ENCODE results near the gene RPS18.

The RPS18 gene

DNA sequence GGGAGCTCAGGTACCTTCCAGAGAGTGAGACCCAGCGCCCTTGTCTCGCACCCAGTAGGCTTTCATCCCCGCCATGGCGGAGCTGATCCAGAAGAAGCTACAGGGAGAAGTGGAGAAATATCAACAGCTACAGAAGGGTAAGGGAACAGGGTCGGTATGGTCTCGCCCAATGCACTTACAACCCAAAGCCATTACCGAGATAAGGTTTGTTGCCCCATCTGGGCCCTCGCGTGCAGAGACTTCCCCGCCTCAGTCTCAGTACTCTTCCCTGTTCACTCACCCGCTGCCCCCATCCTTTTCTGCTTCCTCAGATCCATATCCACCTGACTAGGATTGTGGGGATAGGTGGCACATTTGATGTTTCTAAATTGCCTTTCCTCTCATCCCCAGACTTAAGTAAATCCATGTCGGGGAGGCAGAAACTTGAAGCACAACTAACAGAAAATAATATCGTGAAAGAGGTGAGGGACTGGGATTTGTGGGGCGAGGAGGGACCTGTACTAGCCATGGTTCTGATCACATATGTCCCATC is 18.0 kb downstream of the RPS18 start:
- peak; percentile 27 for DNase-seq (ENCODE audit: low spot score)

- DNase-seq (ENCODE audit: low spot score), result no peak
These were observed 18.6 kb downstream of the RPS18 start for GRCh38 chr6:33290459-33290858.

GRCh38 chr6:33292996-33293682 is 21.3 kb downstream of the RPS18 start:
- DNase-seq (ENCODE audit: low spot score), result no peak

- no peak for DNase-seq (ENCODE audit: low spot score)
These were observed 22.4 kb downstream of the RPS18 start for GRCh38 chr6:33294086-33294823.

- DNase-seq (ENCODE audit: low spot score), result no peak
These were observed 23.9 kb downstream of the RPS18 start for GRCh38 chr6:33295621-33296369.

GRCh38 chr6:33296797-33297405 is 25.0 kb downstream of the RPS18 start:
- no peak for DNase-seq (ENCODE audit: low spot score)

DNA sequence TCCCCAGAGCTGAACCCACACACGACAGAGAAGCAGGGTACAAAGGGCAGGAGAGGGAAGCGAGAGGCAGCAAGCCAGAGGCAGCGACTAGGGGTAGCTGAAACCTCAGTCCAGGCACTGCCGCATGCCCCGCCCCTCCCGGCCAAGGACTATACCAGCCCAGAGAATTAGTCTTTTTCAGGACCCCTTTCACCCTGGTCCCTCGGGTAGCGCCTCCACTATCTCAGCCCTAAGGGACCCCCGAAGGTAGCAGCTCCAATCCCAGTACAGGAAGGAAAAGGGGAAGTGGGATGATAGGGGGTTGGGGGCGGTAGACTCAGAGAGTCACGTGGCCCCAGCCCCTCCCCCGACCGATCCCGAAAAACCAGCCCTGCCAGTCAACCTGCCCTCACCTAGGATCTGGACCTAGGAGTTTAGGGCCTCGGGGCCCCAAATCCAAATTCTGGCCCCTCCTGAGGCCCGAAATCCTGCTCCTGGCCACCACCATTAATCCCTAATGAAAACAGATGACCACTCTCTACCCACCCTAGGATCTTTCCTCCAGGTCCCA is 25.6 kb downstream of the RPS18 start:
- DNase-seq (ENCODE audit: low spot score), result no peak

DNA sequence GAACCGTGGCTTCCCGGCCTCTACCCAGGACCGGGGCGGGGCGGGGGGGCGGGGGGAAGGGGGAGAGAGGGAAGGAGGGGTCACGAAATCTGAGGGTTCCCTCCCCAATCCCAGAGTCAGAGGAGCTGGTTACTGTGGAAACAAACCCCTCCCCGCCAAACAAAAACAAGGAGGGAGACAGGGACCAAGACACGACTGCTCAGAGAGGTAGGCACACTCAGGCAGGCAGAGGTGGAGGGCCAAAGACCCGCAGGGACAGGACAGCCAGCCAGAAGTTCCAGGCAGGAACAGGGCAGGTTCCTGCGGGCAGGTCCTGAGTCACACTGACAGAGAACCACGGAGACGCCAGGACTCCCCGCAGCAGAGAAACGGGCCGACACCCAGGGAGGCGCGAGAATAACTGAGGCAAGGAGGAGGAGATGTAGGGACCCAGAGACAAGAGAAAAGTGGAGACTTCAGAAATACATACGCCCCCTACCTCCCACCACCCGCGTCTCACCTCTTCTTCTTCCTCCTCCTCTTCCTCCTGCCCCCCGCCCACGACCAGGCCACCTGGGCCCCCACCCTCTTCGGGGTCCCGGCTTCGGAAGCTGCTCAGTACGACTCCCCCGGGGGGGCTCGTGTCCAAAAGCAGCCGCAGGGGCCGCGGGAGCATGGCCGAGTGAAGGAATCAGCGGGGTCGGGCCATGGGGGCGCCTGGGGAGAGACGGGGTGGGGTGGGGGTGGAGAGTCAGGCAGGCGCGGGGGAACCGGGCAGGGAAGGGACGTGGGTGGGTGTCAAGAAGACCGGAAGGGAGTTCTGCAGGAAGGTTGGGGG is 26.3 kb downstream of the RPS18 start:
- peak; percentile 92 for DNase-seq (ENCODE audit: low spot score)

DNA sequence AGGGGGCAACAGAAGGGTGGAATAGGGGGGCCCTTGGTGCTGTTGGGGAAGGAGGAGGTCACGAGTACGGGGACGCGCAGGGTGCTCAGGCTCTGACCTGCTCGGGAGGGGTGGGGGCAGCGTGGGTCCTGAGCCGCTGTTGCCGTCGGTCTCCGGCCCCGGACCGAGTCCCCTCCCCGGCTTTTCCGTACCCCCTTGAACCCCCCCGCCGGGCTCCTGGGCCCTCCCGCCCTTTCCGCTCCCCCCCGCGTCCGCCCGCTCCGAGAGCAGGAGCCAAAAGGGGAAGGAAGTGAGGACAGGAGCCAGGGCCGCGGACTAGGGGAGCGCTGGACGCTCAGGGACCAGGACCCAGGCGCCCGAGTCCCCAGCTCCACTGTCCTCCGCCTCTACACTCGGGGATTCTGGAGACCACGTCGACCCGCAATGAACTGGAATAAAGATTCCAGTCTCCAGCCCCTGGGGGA is 26.9 kb downstream of the RPS18 start, which contains the start of gene RGL2:
TSS of gene RGL2 (minus strand) at position 170 of the 464 bp plus-strand sequence. CDS start 332 bp downstream, outside the sequence.
- DNase-seq (ENCODE audit: low spot score), result peak; percentile 75

GRCh38 chr6:33299237-33299944 is 27.5 kb downstream of the RPS18 start:
- peak; percentile 91 for DNase-seq (ENCODE audit: low spot score)

- no peak for DNase-seq (ENCODE audit: low spot score)
These were observed 30.0 kb downstream of the RPS18 start for GRCh38 chr6:33301877-33302276.

GRCh38 chr6:33304216-33304615 is 32.3 kb downstream of the RPS18 start:
- no peak for DNase-seq (ENCODE audit: low spot score)

DNA sequence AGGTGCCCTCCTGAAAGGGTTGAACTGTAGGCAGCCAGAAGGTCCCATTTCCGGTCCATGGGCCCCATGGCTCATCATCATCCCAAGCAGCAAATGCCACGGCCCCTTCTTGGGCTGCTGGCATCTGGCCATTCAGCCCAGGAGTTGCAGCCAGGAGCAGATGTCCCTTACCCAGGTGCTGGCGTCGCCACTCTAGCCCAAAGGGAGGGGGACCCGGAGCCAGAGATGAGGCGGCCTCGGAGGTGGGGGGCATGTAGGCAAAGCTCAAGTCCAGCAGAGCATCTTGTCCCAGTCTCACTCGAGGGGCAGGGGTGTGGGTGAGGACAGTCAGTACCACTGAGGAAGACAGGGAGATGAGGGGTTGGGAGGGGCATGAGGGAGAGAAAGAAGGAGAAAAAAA is 33.2 kb downstream of the RPS18 start:
- DNase-seq (ENCODE audit: low spot score), result no peak

DNA sequence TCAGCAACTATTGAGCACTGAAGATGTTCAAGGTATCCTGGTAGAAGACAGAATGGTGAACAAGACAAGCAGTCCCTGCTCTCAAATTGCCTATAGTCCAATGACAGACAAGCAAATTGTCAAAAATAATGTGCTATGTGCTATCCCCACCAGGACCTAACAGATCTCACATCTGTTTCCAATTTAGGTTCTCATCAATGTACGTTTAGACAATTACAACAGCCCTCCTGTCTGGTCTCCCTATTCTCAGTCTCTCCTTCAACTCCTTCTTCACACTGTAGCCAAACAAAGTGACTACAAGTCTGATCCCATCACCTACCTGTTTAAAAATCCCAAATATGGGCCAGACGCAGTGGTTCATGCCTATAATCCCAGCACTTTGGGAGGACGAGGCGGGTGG is 34.5 kb downstream of the RPS18 start:
- DNase-seq (ENCODE audit: low spot score), result no peak

DNA sequence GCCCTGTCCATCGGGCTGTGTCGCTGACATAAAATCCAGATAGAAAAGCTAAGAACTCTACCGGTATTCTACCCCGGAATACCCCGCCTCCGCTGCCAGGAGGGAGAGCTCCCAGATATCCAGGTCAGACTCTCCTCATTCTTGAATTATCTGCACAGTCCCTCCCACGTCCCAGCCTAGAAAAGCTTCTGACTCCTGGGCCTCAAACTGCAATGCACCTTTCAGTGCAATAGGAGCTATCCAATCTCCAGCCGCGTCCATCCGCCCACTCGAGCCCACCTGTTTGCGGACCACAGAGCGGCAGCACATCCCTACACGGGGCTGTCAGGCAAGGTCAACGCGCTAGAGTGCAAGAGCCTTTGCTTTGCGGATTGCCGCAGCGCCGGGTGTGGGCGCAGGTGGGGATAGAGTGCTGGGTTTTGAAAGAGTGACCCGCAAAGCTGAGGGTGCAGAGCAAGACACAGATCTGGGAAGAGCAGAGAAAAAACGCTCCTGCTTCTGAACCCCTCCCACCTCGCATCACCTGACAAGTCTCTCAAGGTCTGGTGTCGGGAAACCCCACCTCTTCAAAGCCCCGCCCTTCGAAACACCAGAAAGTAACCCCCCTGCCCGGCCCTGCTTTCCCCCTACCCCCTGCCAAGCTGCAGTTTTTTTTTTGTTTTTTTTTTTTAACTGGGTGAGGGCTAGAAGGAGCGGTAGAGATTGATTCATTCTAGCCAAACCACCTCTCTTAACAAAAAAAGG is 40.7 kb downstream of the RPS18 start:
- DNase-seq (ENCODE audit: low spot score), result peak; percentile 63

- peak; percentile 49 for DNase-seq (ENCODE audit: low spot score)
These were observed 41.3 kb downstream of the RPS18 start for GRCh38 chr6:33313105-33313708.

DNA sequence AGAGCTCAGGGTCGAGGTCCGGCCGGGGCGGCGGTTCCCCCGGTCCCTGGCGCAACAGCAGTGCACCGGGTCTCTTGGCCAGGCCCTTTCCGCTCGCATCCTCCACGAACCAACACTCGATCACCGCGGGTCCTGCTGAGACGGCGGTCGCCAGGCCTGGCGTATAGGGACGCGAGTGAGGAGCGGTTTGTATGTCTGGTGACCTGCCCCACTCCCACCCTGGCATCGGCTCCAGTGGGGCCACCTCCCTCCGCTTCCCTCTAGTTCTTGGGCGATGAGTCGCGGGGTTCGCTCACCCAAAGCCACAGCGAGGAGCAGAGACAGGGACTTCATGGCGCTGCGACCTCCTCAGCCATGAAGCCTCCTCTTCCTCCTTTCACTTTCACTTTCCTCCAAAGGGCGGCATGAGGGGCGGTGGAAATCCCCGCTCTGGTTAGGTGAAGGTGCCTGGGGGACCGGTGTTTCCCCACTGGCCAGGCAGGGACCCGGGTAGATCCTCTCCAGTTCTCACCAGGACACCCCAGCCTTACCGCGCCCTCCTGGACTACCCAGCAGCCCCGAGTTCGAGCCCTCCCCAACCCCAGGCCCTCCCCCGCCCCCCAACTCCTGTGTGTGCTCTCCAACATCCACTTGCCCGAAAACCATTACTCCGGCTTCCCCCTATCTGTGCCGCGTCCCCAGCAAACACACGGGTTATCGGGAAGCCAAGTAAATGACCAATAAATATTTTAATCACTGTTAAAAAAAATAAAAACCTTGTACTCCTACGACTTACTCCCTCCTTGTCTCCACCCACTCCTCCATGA is 42.0 kb downstream of the RPS18 start, which contains the start of gene TAPBP:
TSS of gene TAPBP (minus strand) at position 370 of the 806 bp plus-strand sequence. CDS start at position 333, 37 bp downstream.
- DNase-seq (ENCODE audit: low spot score), result peak; percentile 62

DNA sequence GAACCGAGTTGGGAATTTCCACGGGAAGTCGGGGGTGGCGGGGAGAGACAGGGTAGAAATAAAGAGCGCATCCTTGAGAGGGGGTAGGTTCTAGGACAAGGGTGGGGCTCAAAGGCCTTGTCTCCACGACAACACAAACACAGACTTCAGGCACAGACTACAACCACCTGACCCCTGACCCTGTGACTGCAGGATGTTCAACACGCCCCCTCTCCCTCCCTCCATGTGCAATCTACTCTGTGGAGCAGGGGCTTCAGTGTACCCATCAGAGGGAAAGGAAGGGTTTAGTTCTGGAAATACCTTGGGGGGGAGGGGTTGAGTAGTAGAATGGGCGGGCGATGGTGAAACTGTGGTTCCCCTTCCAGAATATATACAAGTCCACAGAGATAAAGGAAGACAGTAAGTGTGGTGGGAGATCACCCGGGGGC is 42.7 kb downstream of the RPS18 start:
- peak; percentile 59 for DNase-seq (ENCODE audit: low spot score)

Measured in AG20443 (cell line).